Measurements from ENCODE around the gene VPS35L.
A peak's percentile ranks its signal among the peaks of the same experiment; 100 is the strongest.
"Not testable (repeated sequence)": the region's sequence is repeated elsewhere in the genome, so short reads cannot be mapped to it uniquely, and the experiment has no call there.

Gene VPS35L

GRCh38 chr16:19532601-19533000 lies 22.9 kb upstream of the VPS35L start:
- no peak for DNase-seq

GRCh38 chr16:19540241-19540970 lies 15.1 kb upstream of the VPS35L start:
- DNase-seq = no peak

- no peak for DNase-seq
Observed at GRCh38 chr16:19542138-19542821, 13.2 kb upstream of the VPS35L start.

GRCh38 chr16:19543278-19543996 lies 12.1 kb upstream of the VPS35L start:
- not testable (repeated sequence) for DNase-seq

DNA sequence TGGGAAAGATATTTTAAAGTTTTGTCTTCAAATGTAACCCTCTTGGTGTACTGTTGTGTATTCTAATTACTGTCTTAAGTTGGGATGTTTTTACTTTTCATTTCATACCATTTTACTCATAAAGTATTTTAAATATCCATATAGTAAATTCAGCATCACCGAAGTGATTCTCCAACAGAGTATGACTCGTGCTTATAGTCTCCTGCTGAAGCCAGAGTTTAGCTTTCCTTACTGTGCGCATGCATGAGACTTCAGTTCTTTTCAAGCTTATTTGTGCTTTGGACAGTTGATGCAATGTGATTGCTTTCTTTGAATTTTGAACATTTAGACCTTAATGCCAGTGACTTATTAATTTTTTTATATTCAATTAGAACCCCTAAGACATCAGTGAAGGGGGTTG lies 7.4 kb upstream of the VPS35L start:
- DNase-seq = no peak

- no peak for DNase-seq
Observed at GRCh38 chr16:19549673-19550072, 5.8 kb upstream of the VPS35L start.

DNA sequence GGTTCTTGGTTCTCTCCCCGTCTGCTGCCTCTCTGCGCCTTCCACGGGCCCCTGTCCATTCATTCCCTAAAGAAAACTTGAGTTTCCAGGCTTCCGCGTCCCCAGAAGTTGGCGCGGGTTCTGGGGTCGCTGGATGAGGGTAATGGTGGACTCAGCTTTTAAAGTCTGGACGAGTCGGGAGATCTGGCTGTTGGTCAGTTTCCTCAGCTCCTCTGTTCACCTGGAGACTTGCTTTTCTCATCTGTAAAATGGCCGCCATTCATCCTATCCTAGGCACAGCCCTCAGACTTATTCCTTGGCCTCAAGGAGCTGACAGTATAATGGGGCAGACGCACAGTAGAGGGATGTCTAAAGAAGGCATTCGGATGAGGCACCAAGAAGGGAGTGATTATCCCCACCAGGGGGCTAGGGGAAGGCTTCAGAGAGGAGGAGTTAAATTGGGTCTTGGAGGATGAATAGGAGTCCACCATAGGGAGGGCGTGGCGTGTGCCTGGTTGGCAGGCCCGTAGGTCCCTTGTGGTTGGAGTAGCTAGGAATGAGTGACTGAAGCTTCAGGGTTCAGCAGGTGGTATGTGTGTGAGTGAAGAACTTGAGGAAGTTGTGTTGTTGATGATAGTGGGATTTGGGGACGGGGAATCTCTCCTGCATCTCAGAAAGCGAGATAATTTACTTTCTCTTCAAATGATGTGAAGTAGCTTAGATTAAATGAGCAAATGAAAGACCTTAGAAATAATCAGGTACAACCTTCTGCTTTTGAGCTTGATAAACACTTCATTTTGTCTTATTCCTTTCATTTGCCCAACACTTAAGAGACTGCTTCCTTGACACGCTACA lies 652 bp downstream of the VPS35L start:
- peak; percentile 2 to 15 for DNase-seq

DNA sequence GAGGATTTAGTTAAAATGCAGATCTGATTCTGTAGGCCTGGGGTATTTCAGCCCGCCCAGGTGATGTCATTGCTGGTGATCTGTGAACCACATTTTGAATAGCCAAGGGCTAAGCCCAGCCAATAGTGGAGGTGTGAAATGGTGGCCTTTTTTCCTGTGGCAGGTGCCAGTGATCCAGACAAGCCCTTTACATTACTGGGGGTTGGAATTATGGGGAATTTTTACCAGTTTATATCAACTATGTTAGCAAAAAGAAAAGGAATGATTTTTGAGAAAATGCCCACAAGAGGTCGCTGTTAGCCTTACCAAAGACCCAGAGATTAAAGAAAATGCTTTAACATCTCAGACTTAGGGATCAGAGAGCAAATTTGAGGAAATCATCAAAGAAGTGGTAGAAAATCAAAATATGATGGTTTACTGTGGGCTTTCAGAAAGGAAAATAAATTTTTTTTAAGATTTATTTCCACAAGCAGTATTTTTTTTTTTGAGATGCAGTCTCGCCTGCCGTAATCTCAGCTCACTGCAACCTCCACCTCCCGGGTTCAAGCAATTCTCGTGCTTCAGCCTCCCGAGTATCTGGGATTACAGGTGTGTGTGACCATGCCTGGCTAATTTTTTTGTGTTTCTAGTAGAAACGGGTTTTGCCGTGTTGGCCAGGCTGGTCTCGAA lies 3.9 kb downstream of the VPS35L start:
- DNase-seq = peak; percentile 7 to 63

- no peak for DNase-seq
Observed at GRCh38 chr16:19560078-19560477, 4.6 kb downstream of the VPS35L start.

GRCh38 chr16:19563377-19563776 lies 7.9 kb downstream of the VPS35L start:
- DNase-seq = no peak

DNA sequence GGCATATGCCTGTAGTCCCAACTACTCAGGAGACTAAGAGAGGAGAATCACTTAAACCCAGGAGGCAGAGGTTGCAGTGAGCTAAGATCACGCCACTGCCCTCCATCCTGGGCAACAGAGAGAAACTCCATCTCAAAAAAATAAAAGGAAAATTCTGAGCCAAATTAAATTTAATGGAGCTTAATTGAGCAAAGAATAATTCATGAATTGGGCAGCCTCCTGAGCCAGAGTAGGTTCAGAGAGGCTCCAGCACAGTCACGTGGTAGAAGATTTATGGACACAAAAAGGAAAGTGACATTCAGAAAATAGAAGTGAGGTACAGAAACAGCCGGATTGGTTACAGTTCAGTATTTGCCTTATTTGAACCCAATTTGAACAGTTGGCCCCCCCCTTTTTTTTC lies 10.9 kb downstream of the VPS35L start:
- DNase-seq = no peak

- DNase-seq = no peak
Observed at GRCh38 chr16:19567560-19567959, 12.1 kb downstream of the VPS35L start.

- no peak for DNase-seq
Observed at GRCh38 chr16:19573997-19574396, 18.5 kb downstream of the VPS35L start.

DNA sequence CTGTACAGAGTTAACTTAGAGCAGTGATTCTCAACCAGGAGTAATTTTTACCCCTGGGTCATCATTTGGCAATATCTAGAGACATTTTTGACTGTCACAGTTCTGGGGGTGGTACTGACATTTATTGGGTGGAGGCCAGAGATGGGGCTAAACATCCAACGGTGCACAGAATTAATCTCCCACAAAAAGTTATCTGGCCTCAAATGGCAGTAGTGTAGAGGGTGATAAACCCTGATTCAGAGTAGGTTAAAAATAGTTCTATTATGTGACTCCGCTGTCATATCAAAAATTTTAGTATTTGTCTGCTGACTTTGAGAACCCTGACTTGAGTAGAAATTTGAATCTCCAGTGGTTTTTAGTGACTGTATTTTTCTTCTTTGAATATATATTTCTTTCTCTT lies 19.1 kb downstream of the VPS35L start:
- DNase-seq = no peak

DNA sequence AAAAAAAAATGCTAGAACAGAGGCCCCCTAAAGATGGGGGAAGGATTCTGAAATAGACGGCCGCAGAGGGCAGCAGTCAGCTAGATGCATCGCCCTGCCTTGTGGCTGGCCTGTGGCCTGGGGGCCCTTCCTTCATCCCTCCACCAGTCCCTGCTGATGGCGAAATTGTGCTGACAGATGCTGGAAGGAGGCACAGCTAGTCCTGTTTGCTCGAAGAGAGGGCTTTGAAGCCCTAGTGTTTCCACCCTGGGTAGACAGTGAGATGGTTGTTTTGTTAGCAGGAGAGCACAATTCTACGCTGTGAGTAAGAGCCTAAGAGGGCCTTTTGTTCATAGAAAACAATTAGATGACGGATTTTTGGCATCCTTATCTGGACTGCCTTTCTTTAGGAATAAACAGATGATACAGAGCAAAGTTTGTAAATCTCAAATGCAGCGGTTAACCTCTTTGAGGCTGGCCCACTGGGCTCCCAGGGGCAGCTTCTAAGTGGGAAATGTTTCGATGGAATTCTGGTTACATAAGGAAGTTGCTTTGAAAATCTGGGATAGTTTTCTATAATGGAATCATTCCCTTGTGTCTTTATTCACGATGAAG lies 23.0 kb downstream of the VPS35L start:
- no peak for DNase-seq

- DNase-seq = no peak
Observed at GRCh38 chr16:19582050-19582831, 26.7 kb downstream of the VPS35L start.

GRCh38 chr16:19583665-19584300 lies 28.3 kb downstream of the VPS35L start:
- DNase-seq = peak; percentile 32 to 52

DNA sequence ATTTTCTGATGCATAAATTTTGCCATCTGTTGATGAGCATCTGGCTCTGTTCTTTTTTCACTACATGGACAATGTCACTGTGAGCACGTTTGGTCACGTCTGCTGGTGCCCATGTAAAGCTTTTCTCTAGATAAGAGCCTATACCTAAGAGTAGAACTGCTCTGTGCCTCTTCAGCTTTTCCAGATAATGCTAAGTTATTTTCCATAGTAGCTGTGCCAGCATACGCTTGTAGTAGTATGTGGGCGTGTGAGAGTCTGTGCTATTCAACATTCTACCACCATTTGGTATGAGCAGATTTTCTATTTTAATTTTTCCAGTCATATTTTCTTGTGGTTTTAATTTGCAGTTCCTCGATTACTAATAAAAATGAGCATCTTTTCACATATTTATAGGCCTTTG lies 33.2 kb downstream of the VPS35L start:
- DNase-seq = no peak

- no peak for DNase-seq
Observed at GRCh38 chr16:19589106-19589505, 33.6 kb downstream of the VPS35L start.

DNA sequence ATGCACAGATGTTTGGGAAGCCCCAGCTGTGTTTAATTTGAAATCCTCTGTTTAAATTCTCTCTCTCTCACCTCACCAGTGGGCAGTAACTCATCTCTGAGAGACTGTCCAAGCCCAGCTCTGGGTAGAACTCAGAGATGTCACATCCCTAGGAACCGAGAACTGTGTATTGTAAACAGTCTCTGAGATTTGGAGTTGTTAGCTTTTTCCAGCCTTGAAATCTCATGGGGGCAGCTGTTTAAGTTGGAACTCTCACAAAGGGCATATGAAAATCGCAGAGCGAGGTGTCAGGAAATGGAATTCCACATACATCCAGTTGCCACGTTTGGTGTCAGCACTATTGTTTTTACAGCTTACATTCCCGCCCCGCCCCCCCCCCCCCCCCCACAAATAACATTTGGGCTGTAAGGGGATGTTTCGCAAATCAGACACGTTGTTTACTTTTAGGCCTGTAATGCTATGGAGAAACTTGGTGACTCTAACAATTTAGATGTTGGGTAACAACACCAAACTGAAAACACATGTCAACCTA lies 34.3 kb downstream of the VPS35L start:
- no peak for DNase-seq
